ENCODE measurements around the gene DCTN4.
A peak's percentile ranks its signal among the peaks of the same experiment; 100 is the strongest.
"Not testable (repeated sequence)": the region's sequence is repeated elsewhere in the genome, so short reads cannot be mapped to it uniquely, and the experiment has no call there.

Gene DCTN4
- 61.3 to 93.9 reads per million in 2 donors for total RNA-seq

- DNase-seq = peak; percentile 92
These were observed at the start of gene DCTN4 for GRCh38 chr5:150758531-150759333. TSS of gene DCTN4 (minus strand) at chr5:150759017. CDS start at chr5:150758993, 24 bp downstream.

GRCh38 chr5:150804388-150804787, 45.6 kb upstream of the DCTN4 start:
- DNase-seq = no peak

- DNase-seq = no peak
These were observed 42.5 kb upstream of the DCTN4 start for GRCh38 chr5:150801117-150801927.

- DNase-seq = no peak
These were observed 38.6 kb upstream of the DCTN4 start for GRCh38 chr5:150797384-150797783.

- DNase-seq = no peak
These were observed 36.1 kb upstream of the DCTN4 start for GRCh38 chr5:150794927-150795326.

- DNase-seq = not testable (repeated sequence)
These were observed 34.6 kb upstream of the DCTN4 start for GRCh38 chr5:150793423-150793888.

- DNase-seq = no peak
These were observed 32.7 kb upstream of the DCTN4 start for GRCh38 chr5:150791536-150791935.

- DNase-seq = peak; percentile 26
These were observed 31.3 kb upstream of the DCTN4 start for GRCh38 chr5:150789943-150790611.

- DNase-seq = no peak
These were observed 30.6 kb upstream of the DCTN4 start for GRCh38 chr5:150789450-150789849.

GRCh38 chr5:150788977-150789376, 30.2 kb upstream of the DCTN4 start:
- DNase-seq = no peak

GRCh38 chr5:150787656-150788055, 28.8 kb upstream of the DCTN4 start:
- DNase-seq = no peak

GRCh38 chr5:150786876-150787275, 28.1 kb upstream of the DCTN4 start:
- no peak for DNase-seq

- no peak for DNase-seq
These were observed 27.1 kb upstream of the DCTN4 start for GRCh38 chr5:150785950-150786349.

GRCh38 chr5:150783422-150783928, 24.7 kb upstream of the DCTN4 start:
- DNase-seq = peak; percentile 51

- DNase-seq = no peak
These were observed 24.0 kb upstream of the DCTN4 start for GRCh38 chr5:150782850-150783249.

GRCh38 chr5:150781706-150782614, 23.1 kb upstream of the DCTN4 start:
- DNase-seq = no peak

GRCh38 chr5:150780816-150781221, 22.0 kb upstream of the DCTN4 start:
- DNase-seq = no peak

- DNase-seq = no peak
These were observed 21.4 kb upstream of the DCTN4 start for GRCh38 chr5:150780187-150780692.

- DNase-seq = no peak
These were observed 20.8 kb upstream of the DCTN4 start for GRCh38 chr5:150779397-150780186.

- DNase-seq = peak; percentile 57
These were observed 19.9 kb upstream of the DCTN4 start, which contains the start of gene SMIM3 for GRCh38 chr5:150778517-150779396. TSS of gene SMIM3 (plus strand) at chr5:150778757. CDS start at chr5:150795441, 16,684 bp downstream.

Measured in T-helper 9 cell (primary cell).